Astrocyte (in vitro differentiated cells and primary cell): Measurements from ENCODE around the gene MTERF2. TPM values are rescaled to one million over a fixed set of nuclear protein-coding genes. Genes with fewer than 3 reads are reported as not detected.

ENCODE experiments used
- total RNA-seq: library from RNA; stranded (reverse); gene quantifications from 2 replicates; pipeline ENCODE4 v1.2.1, GENCODE V29; 2021

The MTERF2 gene
- total RNA-seq, 1 donor from 2014 or later = 5.1 TPM

Other genes starting within 250 kb of the MTERF2 start
- gene RIC8B, start 212.5 kb downstream of the MTERF2 start, total RNA-seq = 16.1 and 19.7 TPM in 2 replicates
- 160 and 174 TPM in 2 replicates for gene TMEM263, start 31.2 kb downstream of the MTERF2 start, total RNA-seq
- 15.0 and 18.3 TPM in 2 replicates for gene CRY1, start 106.4 kb upstream of the MTERF2 start, total RNA-seq